Liver (tissue), 9 donors: ENCODE measurements around the gene FAM25G. TPM values are rescaled to one million over a fixed set of nuclear protein-coding genes. Genes with fewer than 3 reads are reported as not detected.

Source experiments
- DNase-seq: peaks from one replicate; pipeline ENCODE4 v3.0.0-alpha.2; 2017; ENCODE audit warnings: low spot score
- H3K27ac ChIP-seq, 2 donors: one replicate each; pipeline ENCODE4 v1.7.0; 2013; ENCODE audit warnings: inconsistent platforms in 2 of 2, low read length in 2 of 2, control low read depth in 1 of 2, low read depth in 1 of 2, mild to moderate bottlenecking in 1 of 2
- H3K27me3 ChIP-seq, 4 donors: one replicate each; pipeline versions ENCODE4 v1.6.1 to v1.7.0; 2013; ENCODE audit warnings: low read length in 3 of 4, inconsistent platforms in 1 of 4, mild to moderate bottlenecking in 1 of 4, moderate library complexity in 1 of 4; ENCODE audit not compliant: control insufficient read depth in 4 of 4, insufficient read depth in 4 of 4
- H3K36me3 ChIP-seq, 4 donors: one replicate each; pipeline versions ENCODE4 v1.6.1 to v1.7.0; 2013; ENCODE audit warnings: low read length in 3 of 4, mild to moderate bottlenecking in 3 of 4, low read depth in 1 of 4, moderate library complexity in 1 of 4; ENCODE audit not compliant: control insufficient read depth in 4 of 4, insufficient read depth in 3 of 4
- H3K4me1 ChIP-seq, 4 donors: one replicate each; pipeline versions ENCODE4 v1.6.1 to v1.7.0; 2013; ENCODE audit warnings: low read length in 3 of 4, mild to moderate bottlenecking in 3 of 4, moderate library complexity in 1 of 4; ENCODE audit not compliant: control insufficient read depth in 4 of 4, insufficient read depth in 4 of 4
- H3K4me3 ChIP-seq, 3 donors: one replicate each; pipeline versions ENCODE4 v1.6.1 to v1.7.0; 2013; ENCODE audit warnings: low read length in 3 of 3, control low read depth in 1 of 3, low read depth in 1 of 3, mild to moderate bottlenecking in 1 of 3
- H3K9ac ChIP-seq, 2 donors: one replicate each; pipeline ENCODE4 v1.7.0; 2013; ENCODE audit warnings: low read length in 2 of 2, mild to moderate bottlenecking in 2 of 2, moderate library complexity in 2 of 2, control low read depth in 1 of 2, low read depth in 1 of 2
- H3K9me3 ChIP-seq, 4 donors: one replicate each; pipeline versions ENCODE4 v1.6.1 to v1.7.0; 2013; ENCODE audit warnings: low read length in 3 of 4; ENCODE audit not compliant: control insufficient read depth in 4 of 4
- CTCF ChIP-seq: fragments of 150-350 bp; IDR thresholded peaks from 2 replicates; pipeline ENCODE4 v1.5.1; 2017; ENCODE audit warnings: improper control_type of control experiment, low read depth, low read length; ENCODE audit not compliant: missing input control
- EGR1 ChIP-seq, 2 donors: IDR thresholded peaks; 2 replicates each; pipeline ENCODE4 v1.6.1; 2016 to 2018; ENCODE audit warnings: antibody characterized with exemption in 2 of 2, low read depth in 2 of 2
- FOXA1 ChIP-seq: IDR thresholded peaks from 2 replicates; pipeline ENCODE4 v1.6.1; 2016; ENCODE audit warnings: antibody characterized with exemption
- FOXA2 ChIP-seq: IDR thresholded peaks from 2 replicates; pipeline ENCODE4 v1.6.1; 2016; ENCODE audit warnings: antibody characterized with exemption
- GABPA ChIP-seq, 2 donors: IDR thresholded peaks in 1 of 2; conservative IDR thresholded peaks in 1 of 2; 2 replicates each; pipeline ENCODE4 v1.6.1; 2016; ENCODE audit warnings: antibody characterized with exemption in 2 of 2, mild to moderate bottlenecking in 1 of 2, moderate library complexity in 1 of 2
- HNF4G ChIP-seq: IDR thresholded peaks from 2 replicates; pipeline ENCODE4 v1.6.1; 2016; ENCODE audit warnings: antibody characterized with exemption
- JUND ChIP-seq, 2 donors: IDR thresholded peaks; 2 replicates each; pipeline ENCODE4 v1.6.1; 2016; ENCODE audit warnings: antibody characterized with exemption in 2 of 2
- NR2F2 ChIP-seq: IDR thresholded peaks from 2 replicates; pipeline ENCODE4 v1.6.1; 2016; ENCODE audit warnings: antibody characterized with exemption
- RAD21 ChIP-seq, 2 donors: IDR thresholded peaks; 2 replicates each; pipeline ENCODE4 v1.6.1; 2016; ENCODE audit warnings: antibody characterized with exemption in 2 of 2, mild to moderate bottlenecking in 2 of 2
- REST ChIP-seq: IDR thresholded peaks from 2 replicates; pipeline ENCODE4 v1.6.1; 2016; ENCODE audit warnings: antibody characterized with exemption, mild to moderate bottlenecking
- RXRA ChIP-seq, 2 donors: IDR thresholded peaks; 2 replicates each; pipeline ENCODE4 v1.6.1; 2017 to 2018; ENCODE audit warnings: antibody characterized with exemption in 2 of 2, mild to moderate bottlenecking in 1 of 2
- SP1 ChIP-seq: IDR thresholded peaks from 2 replicates; pipeline ENCODE4 v1.6.1; 2018; ENCODE audit warnings: antibody characterized with exemption, mild to moderate bottlenecking
- TAF1 ChIP-seq: conservative IDR thresholded peaks from 2 replicates; pipeline ENCODE4 v1.6.1; 2016; ENCODE audit warnings: antibody characterized with exemption, mild to moderate bottlenecking
- YY1 ChIP-seq: IDR thresholded peaks from 2 replicates; pipeline ENCODE4 v1.6.1; 2016; ENCODE audit warnings: antibody characterized with exemption, mild to moderate bottlenecking
- WGBS: extraction: QIAGEN DNeasy Blood & Tissue Kit; methylation state at CpG from one replicate; pipeline ENCODE4 v1.1.7; 2013; 5-methylcytosine and 5-hydroxymethylcytosine counted together
- polyA plus RNA-seq, 2 donors: library from polyadenylated mRNA; stranded (reverse) in 1 of 2; unstranded in 1 of 2; fragments of 200-250 nt in 1 of 2; fragments of >200 nt in 1 of 2; fragmentation: Nextera tagmentation in 1 of 2; extraction: Ambion mirVana in 1 of 2; gene quantifications; one replicate each; pipeline versions ENCODE4 v1.2.1 to v1.2.3, GENCODE V29; 2013 to 2015
- total RNA-seq, 2 donors: library from RNA; depleted of rRNA; stranded (reverse); fragments of >200 nt; gene quantifications; one replicate each; pipeline ENCODE4 v1.2.3, GENCODE V29; 2014
- TF ChIP-seq, protein P1 (sequence below): IDR thresholded peaks from 2 replicates; pipeline ENCODE4 v1.6.1; 2016; ENCODE audit warnings: antibody characterized with exemption
- TF ChIP-seq, protein P2 (sequence below): IDR thresholded peaks from 2 replicates; pipeline ENCODE4 v1.6.1; 2016; ENCODE audit warnings: antibody characterized with exemption
- donor health status: healthy.
- donor health status: healthy.
- donor health status: healthy.
- donor health status: healthy.
- donor health status: healthy.

FAM25G gene
- total and polyA plus RNA-seq, 4 donors = not detected

DNA sequence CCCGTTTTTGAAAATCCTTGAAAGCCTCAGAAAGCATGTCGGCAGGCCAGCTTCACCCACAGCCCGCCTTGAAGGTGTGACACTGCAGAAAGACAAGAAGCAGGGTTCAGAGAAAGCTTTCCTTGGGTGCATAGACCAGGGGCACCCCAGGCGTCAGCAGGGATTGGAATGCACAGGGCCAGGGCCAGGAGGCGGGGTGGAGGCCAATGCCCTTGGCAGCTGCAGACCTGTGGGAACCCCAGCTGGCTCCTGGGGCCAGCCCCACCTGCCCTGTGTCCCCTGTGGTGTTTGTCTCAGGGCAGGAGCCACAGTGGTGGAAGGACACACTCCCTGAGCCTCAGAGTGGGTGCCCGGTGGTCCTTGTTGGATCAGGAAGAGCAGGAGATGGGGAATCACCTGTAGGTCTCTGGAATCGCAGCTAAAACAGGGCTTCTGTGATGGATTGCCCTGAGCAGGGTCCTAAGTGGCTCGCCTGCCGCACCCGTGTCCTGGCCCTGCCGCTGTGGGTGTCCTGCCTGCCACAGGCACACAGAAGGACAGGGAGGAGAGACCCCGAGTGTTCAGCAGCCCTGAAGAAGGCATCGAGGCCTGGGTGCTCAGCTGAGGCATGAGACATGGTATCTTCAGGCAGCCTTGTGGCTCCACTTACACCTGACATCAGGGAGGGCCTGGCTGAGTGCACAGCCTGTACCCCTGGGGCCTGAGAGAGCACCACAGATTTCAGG, 40.1 kb downstream of the FAM25G start:
- TF ChIP-seq RXRA (IDR thresholded peaks at IDR 0.05) = no peak
- TF ChIP-seq JUND (IDR thresholded peaks at IDR 0.05) = no peak
- no peak for TF ChIP-seq GABPA (IDR thresholded peaks at IDR 0.05 in 1 of 2, conservative IDR thresholded peaks at IDR 0.05 in 1 of 2)
- no peak for TF ChIP-seq REST
- TF ChIP-seq, protein P1, sequence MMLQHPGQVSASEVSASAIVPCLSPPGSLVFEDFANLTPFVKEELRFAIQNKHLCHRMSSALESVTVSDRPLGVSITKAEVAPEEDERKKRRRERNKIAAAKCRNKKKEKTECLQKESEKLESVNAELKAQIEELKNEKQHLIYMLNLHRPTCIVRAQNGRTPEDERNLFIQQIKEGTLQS = no peak
- no peak for TF ChIP-seq CTCF
- TF ChIP-seq FOXA1 = no peak
- WGBS = 90% methylated on average over 13 of the region's 13 CpGs
- Histone ChIP-seq H3K9ac (no peak overlapping the region), H3K27ac (no peak overlapping the region), H3K9me3 (peaks cover 0 to 3% (median under 1%) of the 10 kb centered on the region in 4 donors), H3K27me3 (no peaks in the 10 kb centered on the region), H3K4me3 (no peak overlapping the region), H3K36me3 (no peaks in the 10 kb centered on the region), H3K4me1 (no peaks in the 10 kb centered on the region)
- DNase-seq = peak; percentile 31

DNA sequence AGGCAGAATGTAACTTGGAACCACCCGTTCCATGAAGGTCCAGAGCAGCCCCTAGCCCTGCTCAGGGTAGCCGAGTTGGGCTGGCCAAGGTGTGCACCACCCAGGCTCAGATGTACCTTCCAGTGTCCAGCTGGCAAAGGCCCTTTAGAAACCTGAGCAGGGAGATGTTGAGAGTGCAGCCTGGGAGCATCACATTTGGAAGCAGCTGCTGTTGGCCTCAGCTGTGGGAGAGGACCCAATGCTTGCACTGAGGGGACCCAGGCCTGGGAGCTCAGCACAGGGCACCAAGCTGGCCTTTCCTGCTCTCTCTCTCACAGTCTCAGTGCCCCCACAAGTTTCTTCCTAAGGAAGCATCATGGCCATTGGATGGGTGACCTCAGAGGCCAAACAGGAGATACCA, 41.1 kb downstream of the FAM25G start:
- 85% methylated on average over 2 of the region's 2 CpGs for whole genome bisulfite sequencing
- H3K4me3 ChIP-seq = no peak overlapping the region
- H3K36me3 ChIP-seq = no peaks in the 10 kb centered on the region
- H3K27me3 ChIP-seq = no peaks in the 10 kb centered on the region
- no peak overlapping the region for H3K9ac ChIP-seq
- DNase-seq = no peak
- H3K4me1 ChIP-seq = no peaks in the 10 kb centered on the region
- H3K27ac ChIP-seq = no peak overlapping the region
- TF ChIP-seq RAD21 (IDR thresholded peaks at IDR 0.05) (no peak), EGR1 (IDR thresholded peaks at IDR 0.05; ENCODE audit: low read depth in 2 of 2) (no peak), JUND (IDR thresholded peaks at IDR 0.05) (no peak), GABPA (IDR thresholded peaks at IDR 0.05 in 1 of 2, conservative IDR thresholded peaks at IDR 0.05 in 1 of 2) (no peak), YY1 (no peak), TAF1 (no peak), RXRA (IDR thresholded peaks at IDR 0.05) (no peak), NR2F2 (no peak), HNF4G (no peak), FOXA2 (no peak), FOXA1 (no peak), SP1 (no peak), REST (no peak)
- TF ChIP-seq, protein P2, sequence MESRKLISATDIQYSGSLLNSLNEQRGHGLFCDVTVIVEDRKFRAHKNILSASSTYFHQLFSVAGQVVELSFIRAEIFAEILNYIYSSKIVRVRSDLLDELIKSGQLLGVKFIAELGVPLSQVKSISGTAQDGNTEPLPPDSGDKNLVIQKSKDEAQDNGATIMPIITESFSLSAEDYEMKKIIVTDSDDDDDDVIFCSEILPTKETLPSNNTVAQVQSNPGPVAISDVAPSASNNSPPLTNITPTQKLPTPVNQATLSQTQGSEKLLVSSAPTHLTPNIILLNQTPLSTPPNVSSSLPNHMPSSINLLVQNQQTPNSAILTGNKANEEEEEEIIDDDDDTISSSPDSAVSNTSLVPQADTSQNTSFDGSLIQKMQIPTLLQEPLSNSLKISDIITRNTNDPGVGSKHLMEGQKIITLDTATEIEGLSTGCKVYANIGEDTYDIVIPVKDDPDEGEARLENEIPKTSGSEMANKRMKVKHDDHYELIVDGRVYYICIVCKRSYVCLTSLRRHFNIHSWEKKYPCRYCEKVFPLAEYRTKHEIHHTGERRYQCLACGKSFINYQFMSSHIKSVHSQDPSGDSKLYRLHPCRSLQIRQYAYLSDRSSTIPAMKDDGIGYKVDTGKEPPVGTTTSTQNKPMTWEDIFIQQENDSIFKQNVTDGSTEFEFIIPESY = no peak
- TF ChIP-seq, protein P1 = no peak
- H3K9me3 ChIP-seq = peaks cover 1 to 6% (median 3%) of the 10 kb centered on the region in 4 donors
